ENCODE data around the gene CASZ1.

The CASZ1 gene

DNA sequence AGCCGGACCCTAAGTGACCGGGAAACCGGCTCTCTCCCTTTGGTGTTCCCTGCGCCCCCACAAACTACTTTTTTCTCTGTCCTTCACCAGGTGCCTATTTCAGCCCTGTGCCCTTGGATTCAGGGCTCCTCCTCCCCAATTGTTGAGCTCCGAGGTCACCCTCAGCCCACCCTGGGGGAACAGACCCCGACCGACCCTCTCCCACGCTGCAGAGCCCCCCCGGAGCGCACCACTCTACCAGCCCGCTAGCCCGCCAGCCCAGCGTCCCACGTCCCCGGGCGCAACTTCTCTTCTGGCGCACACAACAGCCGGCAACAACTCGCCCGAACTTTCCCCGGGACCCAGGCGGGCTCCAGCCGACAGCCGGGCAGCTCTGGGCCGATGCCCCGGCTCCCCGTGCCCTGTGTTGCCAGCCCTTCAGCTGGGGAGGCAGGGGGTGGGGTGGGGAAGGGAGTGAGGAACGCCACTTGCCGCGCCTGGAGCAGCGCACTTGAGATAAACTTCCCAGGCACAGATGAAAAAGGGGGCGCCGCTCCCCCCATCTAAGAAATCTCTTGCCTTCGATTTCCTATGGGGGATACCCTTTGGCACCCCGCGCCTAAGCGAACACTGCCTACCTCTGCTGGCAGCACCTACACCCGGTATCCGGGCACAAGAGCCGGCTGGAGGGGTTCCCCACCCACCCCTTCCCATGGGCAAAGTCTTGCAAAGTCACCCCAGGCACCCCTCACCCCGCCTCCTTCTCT is 997 bp downstream of the CASZ1 start:
- peak; percentile 25 for DNase-seq

DNA sequence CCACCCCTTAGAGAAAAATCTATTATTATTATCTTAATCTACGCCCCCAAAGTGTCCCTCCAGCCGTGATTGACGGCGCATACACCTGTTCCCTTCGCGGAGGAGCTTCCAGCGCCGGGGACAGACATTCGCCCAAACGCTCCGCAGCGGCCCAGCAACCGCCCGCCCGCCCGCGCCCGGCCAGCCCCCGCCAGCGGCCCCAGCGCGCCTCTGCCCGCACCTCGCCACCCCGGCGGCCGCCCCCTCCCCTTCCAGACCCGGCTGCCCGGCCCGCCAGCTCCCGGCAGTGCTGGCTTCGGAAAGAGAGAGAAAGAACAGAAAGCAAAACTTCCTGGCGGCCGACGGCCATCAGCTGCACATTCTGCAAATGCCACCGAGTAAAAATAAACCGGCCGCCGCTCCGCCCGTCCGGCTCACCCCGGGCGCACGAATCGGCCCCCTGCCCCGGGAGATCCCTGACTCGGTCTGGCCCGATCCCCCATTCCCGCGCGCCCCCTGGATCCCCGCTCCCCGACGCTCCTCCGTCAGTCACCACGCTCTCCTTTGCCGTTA is 1.6 kb downstream of the CASZ1 start:
- peak; percentile 43 for DNase-seq

DNA sequence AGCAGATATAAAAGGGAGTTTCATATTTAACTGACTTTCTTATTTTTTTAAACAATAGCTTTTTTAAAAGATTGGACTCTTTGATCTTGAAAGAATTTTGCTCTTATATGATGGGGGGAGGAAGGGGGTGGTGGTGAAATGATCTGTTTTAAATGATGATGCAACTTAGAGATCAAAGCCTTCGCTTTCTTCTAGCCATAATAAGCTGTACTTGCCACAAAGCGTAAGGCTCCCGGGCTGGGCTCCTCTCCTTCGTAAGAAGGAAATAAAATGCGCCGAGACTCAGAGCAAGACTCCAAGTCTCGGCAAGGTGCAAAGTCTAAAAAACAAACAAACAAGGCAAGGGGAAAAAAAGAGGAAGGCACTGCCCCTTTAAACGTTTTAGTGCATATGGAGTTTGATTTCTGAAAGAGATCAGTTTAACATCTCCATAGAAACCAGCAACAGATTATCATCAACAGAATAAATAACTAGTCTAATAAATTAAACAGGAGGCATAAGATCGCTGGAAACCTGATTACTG is 3.3 kb downstream of the CASZ1 start:
- no peak for DNase-seq

DNA sequence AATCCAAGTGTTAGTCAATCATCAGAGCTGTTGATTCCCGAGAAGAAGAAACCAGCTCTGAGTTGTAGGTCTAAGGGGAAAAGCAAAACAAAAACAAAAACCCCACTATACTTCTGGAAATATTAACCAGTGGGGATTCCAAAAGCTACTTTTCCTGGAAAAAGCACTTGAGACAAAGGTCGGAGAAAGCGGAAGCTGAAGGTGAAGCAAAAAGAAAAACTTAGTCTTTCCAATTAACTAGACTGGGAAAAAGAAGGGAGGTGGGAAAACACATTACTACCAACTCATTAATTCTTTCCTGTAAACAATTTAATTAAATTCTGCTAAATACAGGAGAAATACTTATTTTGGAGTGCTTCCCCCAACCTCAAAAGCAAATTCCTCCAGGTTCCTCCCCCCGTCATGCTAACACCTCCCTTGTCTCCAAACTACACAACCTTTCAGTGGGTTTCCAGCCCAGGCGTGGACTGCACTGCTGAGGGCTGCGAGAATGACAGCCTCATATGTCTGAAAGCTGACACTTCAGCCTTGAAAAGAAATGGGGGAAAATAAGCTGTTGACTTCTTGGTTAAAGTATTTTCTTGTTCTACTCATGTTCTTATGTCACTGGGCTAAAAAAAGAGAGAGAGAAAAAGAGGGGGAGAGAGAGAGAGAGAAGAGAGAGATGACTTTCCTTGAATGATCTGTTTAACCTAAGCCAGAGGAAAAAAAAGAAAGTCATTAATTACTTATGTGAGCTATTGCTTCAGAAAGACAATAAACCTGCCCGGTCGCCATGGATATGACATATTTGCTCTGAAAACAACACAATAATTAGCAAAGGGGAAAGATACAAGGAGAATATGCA is 5.1 kb downstream of the CASZ1 start:
- no peak for DNase-seq

DNA sequence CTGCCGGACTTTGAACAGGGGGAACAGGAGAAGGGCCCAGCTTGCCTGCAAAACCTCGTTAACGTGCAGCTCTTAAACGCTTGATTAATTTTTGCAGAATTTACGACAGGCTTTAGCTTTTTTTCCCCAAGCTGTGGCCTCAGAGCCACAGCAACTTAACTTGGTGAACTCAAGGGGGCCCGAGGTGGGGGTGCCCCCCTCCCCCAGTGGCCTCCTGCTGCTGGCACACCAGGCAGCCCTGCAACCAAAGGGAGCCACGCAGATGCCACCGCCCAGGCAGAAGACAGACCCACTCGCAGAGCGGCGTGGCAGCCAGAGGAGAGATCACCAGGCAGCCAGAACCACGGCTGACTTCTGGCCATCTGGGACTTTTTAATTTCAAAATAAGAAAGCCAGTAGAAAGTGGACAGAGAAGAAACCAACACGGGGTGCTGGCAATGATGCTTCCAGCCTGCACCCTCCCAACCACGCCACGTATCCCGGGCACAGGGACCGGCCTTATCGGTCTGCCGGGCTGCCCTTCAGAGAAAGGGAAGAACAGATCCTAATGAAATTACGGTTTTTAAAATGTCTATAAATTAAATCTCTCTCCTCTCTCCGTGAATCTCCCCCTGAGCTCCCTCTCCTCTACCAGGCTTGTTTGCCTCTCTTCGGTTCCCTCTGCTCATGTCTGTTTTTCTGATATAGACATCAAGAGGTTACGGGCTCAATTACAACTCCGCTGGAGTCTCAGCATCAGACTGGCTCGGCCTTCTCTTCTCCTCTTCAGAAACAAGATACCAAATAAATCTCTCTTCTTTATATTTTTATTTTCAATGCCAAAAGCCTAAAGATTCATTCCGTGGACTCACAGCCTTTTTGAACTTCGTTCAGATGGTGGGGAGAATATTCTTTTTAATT is 6.4 kb downstream of the CASZ1 start:
- no peak for DNase-seq

DNA sequence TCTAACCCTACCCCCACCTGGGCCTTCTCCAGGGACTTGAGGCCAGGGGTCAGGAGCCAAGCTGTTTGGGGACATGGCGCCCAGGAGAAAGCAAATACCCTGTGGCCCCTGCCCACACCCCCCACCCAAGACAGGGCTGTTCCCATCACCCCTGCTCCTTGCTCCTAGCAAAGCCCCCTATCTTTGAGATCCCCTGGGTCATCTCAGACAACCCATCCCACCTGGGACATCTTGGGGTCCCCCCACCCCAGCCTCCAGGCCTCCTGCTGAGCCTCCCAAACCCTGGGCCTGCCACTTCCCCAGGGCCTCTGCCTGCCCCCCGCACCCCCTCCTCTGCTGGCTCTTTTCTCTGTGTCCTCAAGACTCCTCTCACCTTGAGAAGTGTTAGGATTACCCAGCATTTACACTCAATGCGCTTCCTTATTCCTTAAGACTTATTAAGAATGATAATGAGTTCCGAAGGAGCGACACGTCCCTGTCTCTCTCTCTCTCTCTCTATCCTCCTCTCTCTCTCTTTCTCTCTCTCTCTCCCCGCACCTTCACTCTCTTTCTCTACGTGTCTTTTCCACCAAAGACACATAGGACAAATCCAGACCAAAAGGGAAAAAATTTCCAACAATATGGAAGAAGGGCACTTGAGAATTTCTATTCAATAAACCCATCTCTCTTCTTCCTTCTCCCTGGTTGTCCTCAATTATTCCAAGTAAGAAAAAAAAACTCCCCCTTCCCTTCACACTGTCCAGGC is 7.2 kb downstream of the CASZ1 start:
- no peak for DNase-seq

DNA sequence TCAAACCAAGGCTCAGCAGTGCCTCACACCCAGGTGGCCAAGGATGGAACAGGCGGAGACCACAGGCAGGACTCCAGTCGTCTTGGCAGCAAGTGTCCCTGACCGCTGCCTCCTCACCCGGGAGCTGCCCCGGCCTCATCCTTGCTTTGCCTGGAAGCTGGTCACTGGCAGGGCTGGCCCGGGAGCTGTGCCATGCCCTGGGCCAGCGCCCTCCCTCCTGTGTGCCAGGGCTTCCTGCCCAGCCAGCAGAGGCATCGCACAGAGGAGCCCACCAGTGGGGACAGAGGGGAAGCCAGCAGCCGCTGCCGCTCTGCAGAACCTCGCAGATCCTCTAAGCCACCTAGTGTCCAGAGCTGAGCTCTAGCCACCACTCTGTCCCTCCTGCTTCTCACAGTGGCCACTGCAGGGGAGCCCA is 7.8 kb downstream of the CASZ1 start:
- DNase-seq, result no peak

DNA sequence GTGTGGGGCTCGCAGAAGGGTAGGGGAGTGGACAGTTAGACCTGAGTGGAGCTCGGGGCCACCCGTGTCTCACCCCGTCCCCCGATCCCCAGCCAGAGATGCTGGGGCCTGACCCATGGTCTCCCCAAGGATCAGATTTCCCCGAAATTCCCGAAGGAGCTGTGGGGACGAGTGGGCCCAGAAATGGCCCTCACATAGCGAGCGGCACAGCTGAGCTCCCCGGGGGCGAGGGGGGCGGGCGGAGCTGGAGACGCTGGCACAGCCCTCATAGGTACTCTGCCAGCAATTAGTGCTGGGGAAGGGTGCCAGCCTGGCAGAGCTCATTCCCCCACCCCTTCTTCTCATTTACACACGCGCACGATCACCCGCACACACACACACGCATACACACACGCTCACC is 9.2 kb downstream of the CASZ1 start:
- no peak for DNase-seq

DNA sequence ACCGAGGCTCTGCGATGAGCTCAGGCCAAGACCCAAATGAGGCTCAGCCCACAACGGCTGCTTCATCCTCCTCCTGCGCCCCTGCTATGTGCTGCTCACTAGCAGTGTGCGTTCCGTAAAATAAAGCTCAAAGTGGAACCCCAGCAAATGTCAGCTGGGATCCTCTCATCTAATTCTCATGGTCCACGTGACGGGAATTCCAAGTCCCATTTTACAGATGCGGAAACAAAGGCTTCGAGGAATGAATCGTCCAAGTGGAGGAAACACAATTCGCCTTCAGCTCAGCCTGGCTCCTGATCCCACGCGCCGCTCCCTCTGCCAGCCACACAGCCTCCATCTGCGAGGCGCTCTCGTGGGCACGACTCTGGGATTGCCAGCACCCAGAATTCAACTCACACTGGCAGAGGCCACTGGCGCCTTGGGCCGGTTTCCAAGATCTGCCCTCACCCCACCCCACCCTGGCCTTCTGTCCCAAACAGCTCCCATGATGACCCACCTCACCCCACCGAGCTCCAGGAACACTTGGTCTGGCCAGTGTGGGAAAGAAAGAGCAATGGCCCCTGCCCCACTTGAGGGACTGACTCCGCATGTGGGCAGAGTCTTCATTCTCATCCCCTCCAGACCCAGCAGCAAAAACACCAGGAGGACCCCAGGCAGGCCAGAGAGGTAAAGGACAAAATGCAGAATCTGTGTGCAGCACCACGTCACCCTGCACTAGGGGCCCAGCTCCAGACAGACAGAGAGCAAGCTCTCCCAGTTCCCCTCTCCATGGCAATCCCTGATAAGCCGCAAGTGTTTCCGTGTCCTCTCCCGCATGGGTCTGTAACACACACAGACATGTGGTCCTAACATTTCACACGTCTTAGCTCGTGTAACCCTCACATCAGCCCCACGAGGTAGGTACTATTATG is 10.5 kb downstream of the CASZ1 start:
- DNase-seq, result no peak

DNA sequence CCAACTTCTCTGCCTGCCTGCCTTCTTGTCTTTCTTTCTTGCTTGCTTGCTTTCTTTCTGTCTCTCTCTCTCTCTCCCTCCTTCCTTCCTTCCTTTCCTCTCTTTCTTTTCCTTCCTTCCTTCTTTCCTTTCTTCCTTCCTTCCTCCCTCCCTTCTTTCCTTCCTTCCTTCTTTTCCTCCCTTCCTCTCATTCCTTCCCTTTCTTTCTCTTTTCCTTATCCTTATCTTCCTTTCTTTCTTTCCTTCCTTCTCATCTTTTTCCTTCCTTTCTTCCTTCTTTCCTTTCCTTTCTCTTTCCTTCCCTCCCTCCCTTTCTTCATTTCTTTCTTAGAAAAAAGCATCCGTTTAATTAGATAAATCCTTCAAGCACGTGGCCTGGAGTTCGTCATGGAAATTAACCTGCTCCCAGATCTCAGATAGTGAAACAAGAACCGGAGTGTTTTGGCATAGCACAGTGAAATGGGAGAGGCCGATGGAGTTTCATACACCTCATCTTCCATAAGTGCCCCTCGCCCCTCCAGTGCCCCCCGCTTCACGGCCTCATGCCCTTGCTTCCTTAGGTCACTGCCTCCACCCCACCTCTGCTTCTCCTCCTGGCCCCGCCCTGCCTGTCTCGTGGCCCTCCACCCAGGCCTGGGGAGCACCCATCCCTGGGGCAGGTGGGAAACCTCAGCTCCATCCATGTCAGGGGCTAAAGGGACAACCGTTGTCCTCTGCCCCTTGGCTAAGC is 11.3 kb downstream of the CASZ1 start:
- no peak for DNase-seq

DNA sequence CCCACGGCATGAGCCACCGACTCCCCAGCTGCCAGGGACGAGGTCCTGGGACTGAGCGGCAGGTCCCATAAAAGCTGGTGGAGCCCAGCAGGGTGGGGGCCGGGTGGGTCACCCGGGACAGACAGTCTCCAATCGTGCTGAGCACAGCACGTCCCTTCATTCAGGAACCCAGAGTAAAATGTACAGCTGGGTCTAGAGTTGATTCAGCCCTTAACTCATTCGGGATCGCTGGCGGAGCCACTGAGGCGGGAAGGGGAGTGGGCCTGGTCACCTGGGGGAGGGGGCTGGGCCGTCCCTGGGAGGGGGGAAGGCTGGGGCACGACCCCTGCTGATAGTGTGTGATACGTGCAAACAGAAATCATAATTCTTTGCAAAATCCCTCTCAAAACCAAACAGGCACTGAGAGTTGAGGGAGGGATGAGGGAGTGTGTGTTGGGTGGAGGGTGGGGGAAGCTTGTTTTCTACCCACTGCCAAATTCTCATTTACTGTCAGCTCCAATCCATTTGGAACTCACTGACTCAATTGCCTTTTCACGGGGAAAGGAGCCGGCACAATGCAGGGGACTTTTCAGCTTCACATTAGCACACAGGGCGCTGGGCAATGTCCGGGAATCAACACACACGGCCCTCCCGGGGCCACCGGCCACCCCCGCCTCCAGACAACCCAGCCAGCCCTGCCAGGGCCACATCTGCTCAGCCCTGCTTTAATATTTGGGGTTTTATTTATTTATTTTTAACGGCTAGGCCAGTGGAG is 13.8 kb downstream of the CASZ1 start:
- no peak for DNase-seq

DNA sequence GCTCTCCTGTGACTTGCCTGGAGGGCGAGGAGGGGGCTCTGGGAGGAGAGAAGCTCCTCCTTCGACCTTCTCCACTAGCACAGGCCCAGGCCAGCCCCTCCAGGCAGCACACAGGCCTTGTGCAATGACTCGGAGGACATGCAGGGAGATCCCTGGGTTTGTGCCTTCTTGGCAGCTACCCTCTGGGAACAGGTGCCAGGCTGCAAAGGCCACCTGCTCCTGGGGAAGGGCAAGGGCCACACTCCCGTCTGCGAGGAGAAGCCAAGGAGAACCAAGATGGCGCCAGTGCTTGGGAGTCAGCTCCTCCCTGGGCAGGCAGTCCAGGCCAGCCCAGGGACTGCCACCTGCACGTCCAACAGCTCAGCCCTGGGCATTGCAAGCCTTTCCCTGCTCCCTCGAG is 15.3 kb downstream of the CASZ1 start:
- no peak for DNase-seq

DNA sequence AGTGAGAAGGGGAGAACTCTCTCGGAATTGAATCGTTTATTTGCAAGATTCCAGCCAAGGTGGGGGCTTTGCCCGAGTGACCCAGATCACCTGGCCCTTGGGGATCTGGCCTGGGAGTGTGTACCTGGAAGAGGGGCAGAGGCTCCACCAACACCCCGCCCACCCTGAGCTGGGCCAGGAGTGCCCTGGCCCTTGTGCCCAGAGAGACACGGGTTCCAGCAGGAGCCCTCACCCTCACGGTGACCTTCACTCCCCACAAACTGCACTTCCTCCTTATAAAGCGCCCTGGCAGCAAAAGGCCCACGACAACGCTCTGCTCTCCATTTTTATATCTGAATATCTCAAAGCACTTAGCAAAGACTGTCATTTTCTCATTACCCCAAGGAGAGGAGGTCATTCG is 16.6 kb downstream of the CASZ1 start:
- no peak for DNase-seq

DNA sequence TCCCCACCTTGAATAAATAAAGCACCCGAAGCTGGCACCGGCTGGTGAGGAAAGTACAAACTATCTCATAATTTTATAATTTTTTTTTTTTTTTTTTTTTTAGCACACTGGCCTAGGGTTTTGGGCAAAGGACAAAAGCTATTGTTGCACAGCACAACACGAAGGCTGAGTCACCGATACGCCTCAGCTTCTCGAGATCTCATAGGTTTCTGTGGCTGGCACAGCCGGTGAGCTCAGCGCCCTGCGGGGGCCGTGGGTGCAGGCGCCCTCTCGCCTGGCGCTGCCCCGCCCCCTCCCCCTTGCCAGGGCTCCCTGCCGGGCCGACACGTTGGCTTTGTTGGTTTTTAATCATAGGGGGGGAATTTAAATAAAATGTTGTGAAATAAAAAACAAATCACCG is 17.2 kb downstream of the CASZ1 start:
- peak; percentile 95 for DNase-seq

DNA sequence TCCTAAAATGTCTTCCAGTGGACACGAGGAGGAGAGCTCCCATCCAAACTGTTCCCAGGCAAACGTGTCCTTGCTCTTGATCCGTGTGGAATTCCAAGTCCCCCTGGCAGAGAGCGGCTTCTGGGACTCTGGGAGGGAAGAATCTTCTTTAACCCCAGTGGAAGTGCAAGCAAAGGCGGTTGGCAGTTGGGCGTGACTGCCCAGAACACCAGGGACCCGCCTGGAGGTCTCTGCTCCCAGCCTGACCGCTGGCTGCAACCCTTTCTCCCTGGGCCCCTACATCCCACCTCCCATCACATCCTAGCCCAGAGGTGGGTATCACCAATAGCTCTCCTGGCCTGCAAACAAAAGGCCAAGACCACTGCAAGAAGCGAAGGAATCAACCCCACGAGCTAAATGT is 17.8 kb downstream of the CASZ1 start:
- DNase-seq, result peak; percentile 31

DNA sequence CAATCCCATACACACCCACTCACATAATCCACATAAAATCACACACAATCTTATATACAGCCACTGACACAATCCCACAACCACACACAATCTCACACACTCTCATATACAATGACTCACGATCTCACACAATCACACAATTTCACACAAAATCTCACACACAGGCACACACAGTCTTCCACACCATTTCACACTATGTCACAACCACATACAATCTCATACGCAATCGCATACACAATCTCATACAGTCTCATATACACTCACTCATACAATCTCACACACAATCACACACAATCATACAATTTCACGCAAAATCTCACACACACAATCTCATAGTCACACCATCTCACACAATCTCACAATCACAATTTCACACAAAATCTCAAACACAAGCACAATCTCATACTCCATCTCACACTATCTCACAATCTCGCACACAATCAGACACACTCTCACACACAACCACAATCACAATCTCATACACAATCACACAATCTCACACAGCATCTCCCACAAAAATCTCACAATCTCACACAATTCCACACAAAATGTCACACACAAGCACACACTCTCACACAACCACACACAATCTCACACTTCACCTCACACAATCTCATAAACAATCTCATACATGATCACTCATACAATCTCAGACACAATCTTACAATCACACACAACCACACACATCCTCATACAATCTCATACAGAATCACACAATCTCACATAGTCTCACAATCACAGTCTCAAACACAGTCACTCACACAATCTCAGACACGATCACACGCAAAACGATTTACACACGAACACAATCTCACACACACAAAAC is 18.5 kb downstream of the CASZ1 start:
- DNase-seq, result no peak

DNA sequence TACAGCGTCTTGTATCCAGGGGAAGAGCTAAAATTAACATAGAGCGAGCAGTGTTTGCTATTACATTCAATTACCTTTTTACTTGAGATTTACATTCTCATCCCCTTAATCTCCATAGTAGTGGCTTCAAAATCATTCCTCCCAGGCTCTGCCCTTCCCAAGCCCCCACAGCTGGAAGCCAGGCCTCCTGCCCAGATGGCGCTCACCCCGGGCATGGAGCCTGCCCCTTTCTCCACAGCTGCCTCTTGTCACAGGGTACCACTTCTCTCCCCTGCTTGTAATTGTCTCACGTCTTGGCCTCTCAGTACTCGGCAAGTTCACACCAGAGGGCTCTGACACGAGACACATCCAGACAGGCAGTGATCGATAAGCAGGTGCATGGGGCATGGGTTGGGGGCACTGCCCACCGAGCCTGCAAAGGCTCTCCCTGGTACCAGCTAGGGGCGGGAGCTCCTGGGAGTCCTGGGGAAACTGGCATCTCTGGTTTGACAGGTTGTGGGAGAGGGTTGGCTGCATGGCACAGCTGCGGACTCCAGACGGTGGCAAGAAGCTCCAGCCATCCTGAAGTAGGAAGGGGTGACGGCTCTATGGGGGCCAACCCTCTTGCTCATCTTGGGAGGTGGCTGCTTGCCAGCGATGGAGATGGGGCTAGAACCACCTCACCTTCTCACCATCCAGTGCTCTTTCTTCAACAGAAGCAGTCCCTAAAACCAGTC is 20.1 kb downstream of the CASZ1 start:
- DNase-seq, result peak; percentile 39

DNA sequence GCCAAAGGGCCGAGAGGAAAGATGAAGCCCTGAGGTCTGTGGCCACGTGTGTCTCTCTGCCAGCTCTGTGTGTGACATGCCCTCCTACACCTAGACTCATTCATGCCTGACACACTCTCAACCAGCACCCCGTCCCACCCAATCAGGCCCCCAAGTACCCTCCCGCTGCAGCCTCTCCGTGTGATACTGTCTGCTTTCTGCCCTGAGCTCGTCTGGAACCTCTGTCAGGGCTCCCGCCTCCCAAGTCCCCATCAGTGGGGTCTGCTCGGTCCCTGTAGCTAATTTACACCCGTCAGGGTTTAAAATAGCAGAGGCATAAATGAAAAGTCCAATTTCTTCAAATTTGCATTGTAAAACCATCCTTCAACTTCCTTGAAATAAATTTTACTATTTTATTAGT is 20.7 kb downstream of the CASZ1 start:
- DNase-seq, result no peak

All from NCI-H345 (cell line).